DMS153 treated with DMSO at 0.1 percent for 48 hours (cell line): Measurements from ENCODE around the gene SAAL1.
"Not testable (repeated sequence)": the region's sequence is repeated elsewhere in the genome, so short reads cannot be mapped to it uniquely, and the experiment has no call there.

Experiments
- DNase-seq: peaks from one replicate; lab custom pipeline; 2025; ENCODE audit not compliant: unreplicated experiment; lab: John Stamatoyannopoulos, UW

Gene SAAL1, protein sequence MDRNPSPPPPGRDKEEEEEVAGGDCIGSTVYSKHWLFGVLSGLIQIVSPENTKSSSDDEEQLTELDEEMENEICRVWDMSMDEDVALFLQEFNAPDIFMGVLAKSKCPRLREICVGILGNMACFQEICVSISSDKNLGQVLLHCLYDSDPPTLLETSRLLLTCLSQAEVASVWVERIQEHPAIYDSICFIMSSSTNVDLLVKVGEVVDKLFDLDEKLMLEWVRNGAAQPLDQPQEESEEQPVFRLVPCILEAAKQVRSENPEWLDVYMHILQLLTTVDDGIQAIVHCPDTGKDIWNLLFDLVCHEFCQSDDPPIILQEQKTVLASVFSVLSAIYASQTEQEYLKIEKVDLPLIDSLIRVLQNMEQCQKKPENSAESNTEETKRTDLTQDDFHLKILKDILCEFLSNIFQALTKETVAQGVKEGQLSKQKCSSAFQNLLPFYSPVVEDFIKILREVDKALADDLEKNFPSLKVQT

DNA sequence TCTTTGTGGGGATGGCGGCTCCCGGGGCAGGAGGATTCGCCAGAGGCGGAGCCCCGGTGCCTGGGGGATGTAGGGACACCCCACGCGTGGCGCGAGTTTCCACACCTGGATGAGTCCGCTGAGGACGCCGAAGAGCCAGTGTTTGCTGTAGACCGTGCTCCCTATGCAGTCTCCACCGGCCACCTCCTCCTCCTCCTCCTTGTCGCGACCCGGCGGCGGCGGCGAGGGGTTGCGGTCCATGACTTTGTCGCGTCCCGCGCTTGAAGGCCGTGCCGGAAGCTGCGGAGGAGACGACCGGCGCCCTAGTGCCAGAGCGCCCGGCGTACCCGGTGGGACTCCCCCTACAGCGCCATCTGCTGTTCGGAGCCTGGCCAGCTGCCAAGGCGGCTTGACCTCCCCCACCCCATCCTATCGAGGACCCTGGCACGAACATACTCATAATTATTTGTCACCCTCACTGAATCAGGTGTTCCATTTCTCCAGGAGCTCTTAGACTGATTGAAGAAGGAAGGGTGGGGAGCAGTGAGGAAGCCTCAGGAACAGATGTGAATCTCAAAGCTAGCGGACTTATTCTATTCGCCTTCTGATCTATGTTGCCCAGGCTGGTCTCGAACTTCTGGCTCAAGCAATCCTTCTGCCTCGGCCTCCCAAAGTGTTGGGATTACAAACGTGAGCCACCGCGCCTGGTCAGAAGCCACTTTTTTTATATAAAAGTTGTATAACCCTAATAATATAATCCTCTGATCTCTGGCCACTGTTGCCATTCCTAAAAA is at the start of gene SAAL1:
Gene SAAL1, minus strand, starts transcription at position 281 of the 773 bp plus-strand sequence. Its CDS starts 41 bp downstream, at position 240.
- DNase-seq = peak; percentile 79

DNA sequence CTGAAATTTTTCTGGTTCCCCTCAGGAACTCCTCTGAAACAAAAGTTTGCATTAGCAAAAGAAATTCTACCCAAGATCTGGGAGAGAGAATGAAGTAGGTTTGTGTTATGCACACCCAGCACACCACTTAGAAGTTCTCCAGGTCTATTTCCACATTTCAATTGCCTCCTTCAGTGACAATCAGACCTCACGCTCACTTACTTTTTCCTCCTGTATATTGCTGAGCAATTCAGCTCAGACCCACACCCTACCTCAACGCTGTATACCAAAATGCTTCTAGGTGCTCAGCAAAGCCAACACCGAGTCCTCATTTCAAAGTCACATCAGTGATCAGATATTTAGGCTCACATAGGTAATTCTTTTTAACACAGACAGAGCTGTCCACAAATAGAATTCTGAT is 45.7 kb upstream of the SAAL1 start:
- no peak for DNase-seq

DNA sequence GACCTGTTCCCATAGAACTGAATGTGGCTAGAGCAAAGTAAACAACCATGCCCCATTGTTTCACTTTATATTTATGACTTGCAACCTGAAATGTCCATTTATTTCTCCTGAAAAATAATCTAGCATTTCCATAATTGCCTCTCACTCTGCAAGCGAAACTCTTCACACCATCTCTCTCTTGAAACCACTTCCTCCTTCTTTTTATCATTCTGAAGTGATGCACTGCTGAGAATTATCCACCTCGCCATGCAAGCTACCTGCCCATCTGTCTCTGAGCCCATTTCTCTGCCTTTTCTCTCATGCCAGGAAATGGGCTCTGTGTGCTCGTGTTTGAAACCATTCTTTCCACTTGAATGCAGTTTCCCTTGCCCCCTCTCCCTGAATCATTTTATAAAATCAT is 40.0 kb upstream of the SAAL1 start:
- no peak for DNase-seq

DNA sequence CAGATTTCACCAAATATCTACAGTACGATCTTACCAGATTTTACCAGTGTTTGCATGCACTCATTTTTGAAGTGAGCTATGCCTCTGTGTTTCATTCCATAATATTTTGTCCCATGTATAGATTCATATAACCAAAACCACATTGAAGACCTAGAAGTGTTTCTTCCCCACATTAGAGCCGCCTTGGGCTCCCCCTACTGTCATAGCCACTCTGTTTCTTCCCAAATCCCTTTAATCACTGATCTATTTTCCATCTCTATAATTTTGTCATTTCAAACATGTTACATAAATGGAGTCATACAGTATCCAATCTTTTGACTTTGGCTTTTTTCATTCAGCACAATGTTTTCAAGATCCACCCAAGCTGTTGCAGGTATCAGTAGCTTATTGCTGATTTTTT is 39.1 kb upstream of the SAAL1 start:
- DNase-seq = no peak

DNA sequence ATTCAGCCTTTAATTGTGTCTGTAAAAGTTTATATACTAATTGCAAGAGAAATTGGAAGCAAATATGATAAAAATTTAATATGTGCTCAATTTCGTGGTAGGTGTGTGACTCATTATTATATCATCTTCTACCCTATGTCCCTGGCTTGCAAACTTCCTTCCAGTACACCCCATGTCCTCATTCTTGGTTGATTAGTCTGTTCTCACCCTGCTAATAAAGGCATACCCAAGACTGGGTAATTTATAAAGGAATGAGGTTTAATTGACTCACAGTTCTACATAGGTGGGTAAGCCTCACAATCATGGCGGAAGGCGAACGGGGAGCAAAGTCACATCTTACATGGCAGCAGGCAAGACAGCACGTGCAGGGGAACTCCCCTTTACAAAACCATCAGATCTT is 38.4 kb upstream of the SAAL1 start:
- DNase-seq = no peak

DNA sequence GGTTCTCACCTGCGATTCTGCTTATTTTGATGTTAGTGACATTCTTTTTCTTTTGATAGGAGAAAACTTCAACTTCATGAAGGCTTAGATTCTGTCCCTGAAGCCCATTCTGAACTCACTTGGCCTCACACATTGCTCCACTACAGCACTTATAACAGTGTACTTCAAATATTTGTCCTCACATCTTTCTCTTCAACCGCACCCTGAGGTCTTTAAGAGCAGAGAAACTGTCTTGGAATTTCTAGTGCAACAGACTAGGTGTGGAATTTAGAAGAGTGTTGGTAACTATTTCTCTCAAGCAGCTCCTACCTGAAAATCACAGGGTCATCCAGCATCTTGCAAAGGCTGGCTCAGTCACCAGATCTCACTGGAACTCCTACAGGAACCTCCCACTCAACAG is 34.3 kb upstream of the SAAL1 start:
- DNase-seq = no peak

DNA sequence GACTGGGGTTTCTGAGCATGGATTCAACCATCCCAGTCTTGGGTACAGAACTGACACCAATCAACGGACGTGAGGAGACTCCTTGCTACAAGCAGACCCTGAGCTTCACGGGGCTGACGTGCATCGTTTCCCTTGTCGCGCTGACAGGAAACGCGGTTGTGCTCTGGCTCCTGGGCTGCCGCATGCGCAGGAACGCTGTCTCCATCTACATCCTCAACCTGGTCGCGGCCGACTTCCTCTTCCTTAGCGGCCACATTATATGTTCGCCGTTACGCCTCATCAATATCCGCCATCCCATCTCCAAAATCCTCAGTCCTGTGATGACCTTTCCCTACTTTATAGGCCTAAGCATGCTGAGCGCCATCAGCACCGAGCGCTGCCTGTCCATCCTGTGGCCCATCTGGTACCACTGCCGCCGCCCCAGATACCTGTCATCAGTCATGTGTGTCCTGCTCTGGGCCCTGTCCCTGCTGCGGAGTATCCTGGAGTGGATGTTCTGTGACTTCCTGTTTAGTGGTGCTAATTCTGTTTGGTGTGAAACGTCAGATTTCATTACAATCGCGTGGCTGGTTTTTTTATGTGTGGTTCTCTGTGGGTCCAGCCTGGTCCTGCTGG is 31.4 kb upstream of the SAAL1 start:
- DNase-seq = no peak

DNA sequence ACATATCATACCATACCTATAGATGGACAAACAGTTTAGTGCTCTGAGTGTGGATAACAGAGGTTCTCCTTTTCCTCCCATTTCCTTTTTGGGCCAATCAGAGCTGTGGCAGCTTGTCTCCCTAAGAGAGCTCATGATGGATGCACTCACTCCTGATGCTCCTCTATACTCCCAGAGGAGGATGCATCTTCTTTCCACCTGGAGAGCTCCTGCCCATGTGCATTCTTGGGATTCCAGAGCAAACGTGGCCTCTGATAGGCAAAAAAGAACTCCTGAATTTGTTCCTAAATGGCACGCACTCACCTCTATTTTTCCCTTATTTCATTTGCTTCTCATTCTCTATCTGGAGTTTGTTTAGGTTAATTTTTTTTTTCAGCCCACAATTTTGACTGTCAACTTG is 29.4 kb upstream of the SAAL1 start:
- no peak for DNase-seq

DNA sequence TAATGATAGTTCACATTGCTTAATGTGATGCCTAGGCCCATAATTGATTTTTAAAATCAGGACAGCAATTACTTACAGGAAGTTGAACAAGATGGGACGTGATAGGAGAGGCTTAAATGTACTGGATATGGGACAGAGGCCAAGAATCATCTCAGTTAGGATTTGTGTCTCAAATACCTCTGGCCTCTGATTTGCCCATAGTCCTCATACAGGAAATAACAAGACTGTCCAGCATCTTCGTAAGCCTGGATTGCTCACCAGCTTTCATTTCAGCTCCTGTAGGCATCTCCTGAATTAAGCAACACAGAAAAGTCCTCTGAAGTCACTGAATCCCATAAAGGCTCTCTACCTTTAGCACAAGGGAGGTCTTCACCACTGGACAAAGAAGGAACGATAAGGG is 26.5 kb upstream of the SAAL1 start, which contains the start of gene MRGPRX3:
Gene MRGPRX3, plus strand, starts transcription at position 231 of the 400 bp plus-strand sequence. CDS start 4,632 bp downstream, outside the sequence.
- no peak for DNase-seq

DNA sequence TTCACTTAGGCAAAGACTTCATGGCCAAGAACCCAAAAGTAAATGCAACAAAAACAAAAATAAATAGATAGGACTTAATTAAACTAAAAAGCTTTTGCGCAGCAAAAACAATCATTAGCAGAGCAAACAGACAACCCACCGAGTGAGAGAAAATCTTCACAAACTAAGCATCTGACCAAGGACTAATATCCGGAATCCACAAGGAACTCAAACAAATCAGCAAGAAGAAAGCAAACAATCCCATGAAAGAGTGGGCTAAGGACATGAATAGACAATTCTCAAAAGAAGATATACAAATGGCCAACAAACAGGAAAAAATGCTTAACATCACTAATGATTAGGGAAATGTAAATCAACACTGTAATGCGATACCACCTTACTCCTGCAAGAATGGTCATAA is 25.2 kb upstream of the SAAL1 start:
- DNase-seq = not testable (repeated sequence)

DNA sequence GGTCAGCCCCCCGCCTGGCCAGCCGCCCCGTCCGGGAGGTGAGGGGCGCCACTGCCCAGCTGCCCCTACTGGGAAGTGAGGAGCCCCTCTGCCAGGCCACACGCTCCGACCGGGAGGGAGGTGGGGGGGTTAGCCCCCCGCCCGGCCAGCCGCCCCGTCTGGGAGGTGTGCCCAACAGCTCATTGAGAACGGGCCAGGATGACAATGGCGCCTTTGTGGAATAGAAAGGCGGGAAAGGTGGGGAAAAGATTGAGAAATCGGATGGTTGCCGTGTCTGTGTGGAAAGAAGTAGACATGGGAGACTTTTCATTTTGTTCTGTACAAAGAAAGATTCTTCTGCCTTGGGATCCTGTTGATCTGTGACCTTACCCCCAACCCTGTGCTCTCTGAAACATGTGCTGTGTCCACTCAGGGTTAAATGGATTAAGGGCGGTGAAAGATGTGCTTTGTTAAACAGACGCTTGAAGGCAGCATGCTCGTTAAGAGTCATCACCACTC is 15.5 kb upstream of the SAAL1 start:
- DNase-seq = not testable (repeated sequence)

DNA sequence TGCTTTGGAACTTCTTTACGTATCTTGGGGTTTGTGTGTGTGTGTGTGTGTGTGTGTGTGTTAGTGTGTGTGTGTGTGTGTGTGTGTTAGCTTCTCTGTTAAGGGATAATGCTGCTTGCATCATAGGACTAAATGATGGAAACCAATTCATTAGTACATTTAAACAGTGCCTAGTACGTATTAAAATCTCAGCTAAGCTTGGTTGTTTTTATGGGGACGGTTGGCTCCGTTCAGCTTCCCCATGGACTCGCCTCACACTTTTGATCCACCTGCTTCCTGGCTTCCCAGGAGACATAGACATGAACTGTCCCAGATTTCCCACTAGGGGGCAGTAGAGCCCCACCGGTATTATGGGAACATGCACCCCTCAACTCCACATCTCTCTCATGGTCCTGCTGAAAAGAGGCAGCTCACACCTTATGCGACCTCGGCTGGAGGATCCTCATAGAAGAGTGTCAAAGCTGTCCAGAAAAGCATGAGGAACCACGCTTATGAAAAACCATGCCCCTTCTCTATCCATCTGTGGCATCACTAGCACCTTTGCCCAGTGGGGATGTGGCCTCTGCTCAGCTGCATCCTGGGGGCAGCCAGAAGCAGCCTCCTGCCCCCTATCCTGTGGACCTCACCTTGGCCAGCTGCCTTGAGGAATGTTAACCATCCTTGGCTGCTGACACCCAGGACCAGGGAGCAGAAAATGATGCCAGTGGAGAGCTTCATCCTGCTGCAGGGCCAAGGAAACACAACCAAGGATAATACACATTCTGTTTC is 9.7 kb upstream of the SAAL1 start:
- peak; percentile 75 for DNase-seq

DNA sequence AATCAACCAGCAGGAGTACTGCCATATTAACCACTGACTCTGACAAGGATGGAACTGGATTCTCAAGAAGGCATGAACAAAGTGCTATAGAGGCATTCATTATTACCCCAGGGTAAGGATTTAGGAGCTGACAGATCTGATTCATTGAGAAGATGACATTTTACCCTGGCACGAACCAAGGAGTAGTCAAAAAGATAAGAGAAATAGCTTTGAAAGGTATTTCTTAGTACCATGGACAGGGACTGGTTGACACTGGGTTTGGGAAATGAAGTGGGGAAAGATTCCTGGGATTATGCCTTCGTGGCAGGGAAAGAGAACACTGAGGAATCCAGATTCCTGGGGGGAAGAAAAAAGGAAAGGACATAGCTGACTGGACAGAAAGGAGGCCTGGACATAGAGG is 5.1 kb upstream of the SAAL1 start:
- DNase-seq = no peak

DNA sequence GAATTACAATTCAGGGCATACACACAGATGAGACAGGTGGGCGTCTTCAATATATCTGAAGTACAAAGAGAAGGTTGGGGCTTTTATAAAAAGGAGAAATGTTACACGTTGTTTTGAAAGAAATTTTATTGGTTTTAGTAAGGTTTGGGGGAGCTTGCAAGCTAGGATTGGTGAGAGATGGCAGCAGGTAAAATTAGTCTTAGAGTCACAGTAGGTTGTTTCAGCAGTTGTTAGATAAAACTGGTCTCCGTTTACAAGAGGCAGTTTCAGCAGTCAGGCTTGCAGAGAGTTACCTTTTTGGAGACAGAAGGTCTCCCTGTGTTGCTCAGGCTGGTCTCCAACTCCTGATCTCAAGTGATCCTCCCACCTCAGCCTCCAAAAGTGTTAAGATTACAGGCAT is 2.4 kb upstream of the SAAL1 start:
- no peak for DNase-seq

DNA sequence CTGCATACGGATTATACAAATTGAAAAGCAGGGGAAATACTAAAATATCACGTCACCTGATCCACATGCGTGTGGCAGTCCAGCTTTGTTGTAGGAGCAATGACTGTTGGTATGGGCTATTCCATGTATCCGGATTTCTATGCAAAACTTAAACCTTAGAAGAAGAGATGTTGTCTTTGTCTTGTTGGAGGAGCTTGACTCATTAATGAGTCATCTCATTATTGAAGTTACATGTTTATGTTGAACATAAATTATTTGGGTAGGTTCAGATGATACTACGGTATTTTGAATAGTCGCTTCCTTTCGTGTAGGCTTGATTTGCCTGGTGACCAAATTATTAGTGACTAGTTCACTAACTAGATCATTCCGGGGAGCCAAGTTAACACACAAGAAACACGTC is 806 bp upstream of the SAAL1 start:
- no peak for DNase-seq

DNA sequence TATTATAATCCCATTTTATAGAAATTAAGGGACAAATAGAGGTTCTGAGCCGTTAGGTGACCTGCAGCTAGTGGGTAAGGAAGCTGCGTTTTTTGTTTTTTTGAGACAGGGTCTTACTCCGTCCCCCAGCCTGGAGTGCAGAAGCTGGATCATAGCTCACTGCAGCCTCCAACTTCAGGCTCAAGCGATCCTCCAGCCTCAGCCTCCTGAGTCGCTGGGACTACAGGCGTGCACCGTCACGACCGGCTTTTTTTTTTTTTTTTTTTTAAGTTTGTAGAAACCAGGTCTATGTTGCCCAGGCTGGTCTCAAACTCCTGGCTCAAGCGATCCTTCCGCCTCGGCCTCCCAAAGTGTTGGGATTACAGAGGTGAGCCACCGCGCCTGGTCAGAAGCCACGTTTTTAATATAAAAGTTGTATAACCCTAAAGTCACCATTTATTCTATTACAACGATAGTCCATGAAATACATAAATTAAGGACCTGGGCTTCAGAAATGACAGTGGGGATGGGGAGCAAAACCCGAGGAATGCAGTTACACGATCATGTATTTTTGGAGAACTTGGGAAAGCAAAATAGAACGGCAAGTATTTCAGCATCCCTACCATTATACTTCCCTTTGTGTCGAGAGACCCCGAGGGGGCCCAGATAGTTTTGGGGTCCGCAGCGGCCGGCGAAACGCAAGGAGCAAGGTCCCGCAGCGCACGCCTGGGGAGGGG is 638 bp downstream of the SAAL1 start:
- DNase-seq = no peak

DNA sequence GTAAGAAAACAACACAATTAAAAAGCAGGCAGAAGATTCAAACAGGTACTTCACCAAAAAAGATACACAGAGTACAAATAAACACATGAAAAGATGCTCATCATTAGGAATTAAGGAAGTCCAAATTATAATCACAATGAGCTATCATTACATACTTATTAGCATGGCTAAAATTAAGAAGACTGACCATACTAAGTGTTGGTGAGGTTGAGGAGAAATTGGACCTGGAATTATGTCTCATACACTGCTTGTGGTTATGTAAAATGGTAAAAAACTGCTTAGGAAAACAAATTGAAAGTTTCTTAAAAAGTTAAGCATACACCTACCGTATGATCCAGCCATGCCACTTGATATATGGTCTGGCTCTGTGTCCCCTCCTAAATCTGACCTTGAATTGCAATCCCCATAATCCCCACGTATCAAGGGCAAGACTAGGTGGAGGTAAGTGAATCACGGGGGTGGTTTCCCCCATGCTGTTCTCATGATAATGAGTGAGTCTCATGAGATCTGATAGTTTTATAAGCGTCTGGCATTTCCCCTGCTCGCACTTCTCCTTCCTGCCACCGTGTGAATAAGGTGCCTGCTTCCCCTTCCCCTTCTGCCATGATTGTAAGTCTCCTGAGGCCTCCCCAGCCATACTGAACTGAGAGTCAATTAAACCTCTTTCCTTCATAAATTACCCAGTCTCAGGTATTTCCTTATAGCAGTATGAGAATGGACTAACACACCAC is 4.8 kb downstream of the SAAL1 start:
- no peak for DNase-seq

DNA sequence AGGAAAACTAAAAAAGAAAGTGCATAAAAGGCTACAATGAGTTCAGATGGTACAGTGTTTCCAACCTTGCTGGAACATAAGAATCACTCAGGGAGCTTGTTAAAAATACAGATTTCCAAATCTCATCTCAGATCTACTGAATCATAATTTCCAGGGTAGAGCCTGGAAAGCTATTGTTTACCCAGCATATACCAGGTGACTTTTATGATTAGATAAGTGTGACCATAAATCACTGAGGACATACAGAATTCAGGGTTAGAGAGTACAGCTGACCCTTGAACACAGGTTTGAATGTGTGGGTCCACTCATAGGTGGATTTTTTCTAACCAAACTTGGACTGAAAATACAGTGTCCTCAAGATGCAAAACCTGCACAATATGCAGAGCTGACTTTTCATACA is 11.9 kb downstream of the SAAL1 start:
- DNase-seq = no peak

DNA sequence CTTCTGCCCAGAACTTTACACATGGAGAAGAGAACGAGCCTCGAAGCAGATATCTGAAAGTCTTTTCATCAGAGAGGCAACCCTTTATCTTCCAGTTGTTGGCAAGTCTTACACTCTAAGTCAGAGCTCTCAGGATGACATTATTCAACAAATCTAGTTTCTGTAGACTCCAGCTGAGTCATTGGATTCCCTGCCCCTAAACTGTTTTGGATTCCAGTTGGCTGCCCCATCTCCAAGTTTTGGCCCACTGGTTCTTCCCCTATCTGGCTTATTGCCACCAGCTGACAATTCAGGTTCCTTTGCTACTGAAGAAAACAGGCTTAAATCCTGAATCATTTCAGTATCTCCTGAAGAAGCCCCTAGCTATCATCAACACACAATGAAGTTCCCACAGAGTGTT is 14.2 kb downstream of the SAAL1 start:
- DNase-seq = no peak
